Upper lobe of left lung (tissue), 4 donors: ENCODE measurements around the gene RECK.

Experiments
- CTCF ChIP-seq, 6 experiments: fragments of 450-650 bp in 4 of 6; fragments of 200-600 bp in 2 of 6; sonication (generic) in 2 of 6; IDR thresholded peaks; one replicate each; pipeline ENCODE4 v1.5.1; 2016 to 2019; ENCODE audit warnings: antibody characterized with exemption in 6 of 6
- POLR2A ChIP-seq, 4 donors: fragments of 450-650 bp; IDR thresholded peaks; one replicate each; pipeline ENCODE4 v1.5.1; 2016 to 2017; ENCODE audit warnings: antibody characterized with exemption in 4 of 4, mild to moderate bottlenecking in 2 of 4

- no peak for TF ChIP-seq CTCF (IDR thresholded peaks at IDR 0.05)
- no peak for TF ChIP-seq POLR2A (IDR thresholded peaks at IDR 0.05)
Measured at GRCh38 chr9:36045610-36046009, 8.9 kb downstream of the RECK start.
